Measurements from ENCODE around the gene NTMT1. TPM values are rescaled to one million over a fixed set of nuclear protein-coding genes. Genes with fewer than 3 reads are reported as not detected.

Gene NTMT1
- total and polyA plus RNA-seq, 4 donors = 14.3 to 54.7 (median 33.2) TPM

GRCh38 chr9:129583308-129584038 lies 42.5 kb upstream of the NTMT1 start:
- H3K9ac ChIP-seq (ENCODE audit: insufficient read depth in 1 of 2, low read length in 2 of 2) = no peak overlapping the region
- H3K27ac ChIP-seq (ENCODE audit: low read depth in 1 of 2, low read length in 1 of 2) = no peak overlapping the region
- H3K4me3 ChIP-seq = no peak overlapping the region
- DNase-seq (no peak), ATAC-seq (ENCODE audit: insufficient read depth, low FRiP score) (no peak)
- peaks cover 0 to 24% (median 4%) of the 10 kb centered on the region in 5 donors for H3K4me1 ChIP-seq (ENCODE audit: control insufficient read depth in 5 of 5, insufficient read depth in 5 of 5, low read length in 5 of 5)
- no peak for TF ChIP-seq CTCF (IDR thresholded peaks at IDR 0.05; ENCODE audit: control extremely low read depth, extremely low read depth)
- H3K9me3 ChIP-seq (ENCODE audit: control insufficient read depth in 4 of 4, insufficient read depth in 3 of 4, low read length in 3 of 4) = no peaks in the 10 kb centered on the region
- 69 to 78% methylated on average over 10 of the region's 10 CpGs for WGBS, 2 donors
- no peaks in the 10 kb centered on the region for H3K27me3 ChIP-seq (ENCODE audit: control insufficient read depth in 3 of 3, insufficient read depth in 3 of 3, low read length in 2 of 3)
- H3K36me3 ChIP-seq (ENCODE audit: control insufficient read depth in 4 of 4, insufficient read depth in 4 of 4, low read length in 4 of 4) = no peaks in the 10 kb centered on the region

GRCh38 chr9:129584136-129584535 lies 41.8 kb upstream of the NTMT1 start:
- no peak for TF ChIP-seq CTCF (IDR thresholded peaks at IDR 0.05; ENCODE audit: control extremely low read depth, extremely low read depth)
- H3K9ac ChIP-seq (ENCODE audit: insufficient read depth in 1 of 2, low read length in 2 of 2) = no peak overlapping the region
- DNase-seq = peak; percentile 60 to 83 (median 80)
- 79 to 88% methylated on average over 1 of the region's 1 CpG for WGBS, 2 donors
- no peaks in the 10 kb centered on the region for H3K36me3 ChIP-seq (ENCODE audit: control insufficient read depth in 4 of 4, insufficient read depth in 4 of 4, low read length in 4 of 4)
- H3K9me3 ChIP-seq (ENCODE audit: control insufficient read depth in 4 of 4, insufficient read depth in 3 of 4, low read length in 3 of 4) = no peaks in the 10 kb centered on the region
- peak; percentile 38 for ATAC-seq (ENCODE audit: insufficient read depth, low FRiP score)
- peak overlapping the region in 1 of 2 donors; percentile 49 for H3K27ac ChIP-seq (ENCODE audit: low read depth in 1 of 2, low read length in 1 of 2)
- no peaks in the 10 kb centered on the region for H3K27me3 ChIP-seq (ENCODE audit: control insufficient read depth in 3 of 3, insufficient read depth in 3 of 3, low read length in 2 of 3)
- H3K4me3 ChIP-seq = no peak overlapping the region
- H3K4me1 ChIP-seq (ENCODE audit: control insufficient read depth in 5 of 5, insufficient read depth in 5 of 5, low read length in 5 of 5) = peaks cover 0 to 19% (median 4%) of the 10 kb centered on the region in 5 donors

GRCh38 chr9:129585352-129585751 lies 40.6 kb upstream of the NTMT1 start:
- Histone ChIP-seq H3K27me3 (ENCODE audit: control insufficient read depth in 3 of 3, insufficient read depth in 3 of 3, low read length in 2 of 3) (no peaks in the 10 kb centered on the region), H3K9ac (ENCODE audit: insufficient read depth in 1 of 2, low read length in 2 of 2) (no peak overlapping the region), H3K9me3 (ENCODE audit: control insufficient read depth in 4 of 4, insufficient read depth in 3 of 4, low read length in 3 of 4) (no peaks in the 10 kb centered on the region), H3K36me3 (ENCODE audit: control insufficient read depth in 4 of 4, insufficient read depth in 4 of 4, low read length in 4 of 4) (no peaks in the 10 kb centered on the region), H3K4me3 (no peak overlapping the region), H3K4me1 (ENCODE audit: control insufficient read depth in 5 of 5, insufficient read depth in 5 of 5, low read length in 5 of 5) (peaks cover 0 to 19% (median 4%) of the 10 kb centered on the region in 5 donors), H3K27ac (ENCODE audit: low read depth in 1 of 2, low read length in 1 of 2) (no peak overlapping the region)
- DNase-seq (no peak), ATAC-seq (ENCODE audit: insufficient read depth, low FRiP score) (no peak)
- 95 to 100% methylated on average over 1 of the region's 1 CpG for WGBS, 2 donors
- TF ChIP-seq CTCF (IDR thresholded peaks at IDR 0.05; ENCODE audit: control extremely low read depth, extremely low read depth) = no peak
